GM18520 (cell line): ENCODE measurements around the gene PRDM16.
"Not testable (repeated sequence)": the region's sequence is repeated elsewhere in the genome, so short reads cannot be mapped to it uniquely, and the experiment has no call there.

ENCODE experiments used
- ATAC-seq: cut with Tn5 transposase; IDR thresholded peaks from one replicate; pipeline ENCODE4 v1.9.1; 2021; ENCODE audit not compliant: unreplicated experiment

The PRDM16 gene

GRCh38 chr1:3238703-3239278 lies 169.8 kb downstream of the PRDM16 start:
- no peak for ATAC-seq

- ATAC-seq, result not testable (repeated sequence)
Measured at GRCh38 chr1:3239991-3240390, 171.0 kb downstream of the PRDM16 start.

GRCh38 chr1:3240524-3241235 lies 171.7 kb downstream of the PRDM16 start:
- ATAC-seq, result no peak

GRCh38 chr1:3241236-3241550 lies 172.2 kb downstream of the PRDM16 start:
- no peak for ATAC-seq

GRCh38 chr1:3241673-3242407 lies 172.8 kb downstream of the PRDM16 start:
- no peak for ATAC-seq

- no peak for ATAC-seq
Measured at GRCh38 chr1:3242408-3243260, 173.6 kb downstream of the PRDM16 start.

GRCh38 chr1:3243304-3243703 lies 174.3 kb downstream of the PRDM16 start:
- no peak for ATAC-seq

GRCh38 chr1:3244025-3244926 lies 175.3 kb downstream of the PRDM16 start:
- no peak for ATAC-seq

GRCh38 chr1:3244927-3245315 lies 175.9 kb downstream of the PRDM16 start:
- no peak for ATAC-seq

- no peak for ATAC-seq
Measured at GRCh38 chr1:3245344-3245743, 176.3 kb downstream of the PRDM16 start.

- ATAC-seq, result no peak
Measured at GRCh38 chr1:3245768-3246167, 176.8 kb downstream of the PRDM16 start.

- no peak for ATAC-seq
Measured at GRCh38 chr1:3246251-3246650, 177.2 kb downstream of the PRDM16 start.

- ATAC-seq, result no peak
Measured at GRCh38 chr1:3247521-3248121, 178.6 kb downstream of the PRDM16 start.

- no peak for ATAC-seq
Measured at GRCh38 chr1:3248155-3249141, 179.4 kb downstream of the PRDM16 start.

- ATAC-seq, result no peak
Measured at GRCh38 chr1:3249231-3249630, 180.2 kb downstream of the PRDM16 start.

- no peak for ATAC-seq
Measured at GRCh38 chr1:3249631-3250501, 180.9 kb downstream of the PRDM16 start.

GRCh38 chr1:3250624-3251023 lies 181.6 kb downstream of the PRDM16 start:
- ATAC-seq, result no peak
